Skeletal muscle tissue (tissue), 4 donors: ENCODE measurements around the gene COQ7. TPM values are rescaled to one million over a fixed set of nuclear protein-coding genes. Genes with fewer than 3 reads are reported as not detected.

Experiments used
- H3K27ac ChIP-seq: one replicate; pipeline ENCODE4 v1.7.0; 2013; ENCODE audit warnings: mild to moderate bottlenecking, low read depth, low read length, inconsistent platforms
- H3K27me3 ChIP-seq, 3 donors: one replicate each; pipeline ENCODE4 v1.7.0; 2013; ENCODE audit warnings: low read length in 3 of 3; ENCODE audit not compliant: control insufficient read depth in 3 of 3, insufficient read depth in 3 of 3
- H3K36me3 ChIP-seq, 3 donors: one replicate each; pipeline ENCODE4 v1.7.0; 2013; ENCODE audit warnings: low read length in 3 of 3; ENCODE audit not compliant: control insufficient read depth in 3 of 3, insufficient read depth in 3 of 3
- H3K4me1 ChIP-seq, 3 donors: one replicate each; pipeline ENCODE4 v1.7.0; 2013; ENCODE audit warnings: low read length in 3 of 3, mild to moderate bottlenecking in 3 of 3; ENCODE audit not compliant: control insufficient read depth in 3 of 3, insufficient read depth in 3 of 3
- H3K4me3 ChIP-seq, 3 donors: one replicate each; pipeline ENCODE4 v1.7.0; 2013; ENCODE audit warnings: low read length in 3 of 3
- H3K9ac ChIP-seq, 3 donors: one replicate each; pipeline ENCODE4 v1.7.0; 2013; ENCODE audit warnings: low read length in 3 of 3, mild to moderate bottlenecking in 3 of 3, moderate library complexity in 2 of 3, low read depth in 1 of 3
- H3K9me3 ChIP-seq, 3 donors: one replicate each; pipeline ENCODE4 v1.7.0; 2013; ENCODE audit warnings: low read length in 3 of 3; ENCODE audit not compliant: control insufficient read depth in 3 of 3
- total RNA-seq: library from RNA; depleted of rRNA; stranded (reverse); fragments of >200 nt; gene quantifications from one replicate; pipeline ENCODE4 v1.2.3, GENCODE V29; 2014
- donor health status: Osteomylitis.

COQ7 gene
- total RNA-seq, result 25.1 TPM

GRCh38 chr16:19067349-19068236 is at the start of gene COQ7:
TSS of gene COQ7 (plus strand) at chr16:19067614. CDS start at chr16:19067665, 51 bp downstream.
- peaks cover 5 to 12% (median 9%) of the 10 kb centered on the region in 3 donors for H3K36me3 ChIP-seq
- H3K4me3 ChIP-seq, result peak within 1 kb of the TSS; percentile 78 to 96 (median 96)
- H3K9ac ChIP-seq, result peak within 1 kb of the TSS; percentile 84 to 99 (median 98)
- H3K27ac ChIP-seq, result peak within 1 kb of the TSS; percentile 99
- H3K9me3 ChIP-seq, result no peaks in the 10 kb centered on the region
- peaks cover 0 to 8% (median 2%) of the 10 kb centered on the region in 3 donors for H3K4me1 ChIP-seq
- no peaks in the 10 kb centered on the region for H3K27me3 ChIP-seq

DNA sequence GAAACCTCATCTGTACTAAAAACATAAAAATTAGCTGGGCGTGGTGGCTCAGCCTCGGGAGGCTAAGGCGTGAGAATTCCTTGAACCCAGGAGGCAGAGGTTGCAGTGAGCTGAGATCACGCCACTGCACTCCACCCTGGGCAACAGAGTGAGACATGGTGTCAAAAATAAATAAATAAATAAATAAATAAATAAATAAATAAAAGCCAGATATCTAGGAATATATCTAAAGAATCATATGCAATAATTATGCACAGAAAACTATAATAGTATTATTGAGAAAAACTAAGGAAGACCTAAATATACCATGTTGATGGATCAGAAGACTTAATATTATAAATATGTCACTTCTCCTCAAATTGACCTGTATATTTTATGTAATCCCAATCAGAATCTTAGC is 46.7 kb upstream of the COQ7 start:
- Histone ChIP-seq H3K9me3 (no peaks in the 10 kb centered on the region), H3K4me3 (no peak overlapping the region), H3K9ac (no peak overlapping the region), H3K27ac (no peak overlapping the region), H3K27me3 (no peaks in the 10 kb centered on the region), H3K36me3 (no peaks in the 10 kb centered on the region), H3K4me1 (no peaks in the 10 kb centered on the region)

DNA sequence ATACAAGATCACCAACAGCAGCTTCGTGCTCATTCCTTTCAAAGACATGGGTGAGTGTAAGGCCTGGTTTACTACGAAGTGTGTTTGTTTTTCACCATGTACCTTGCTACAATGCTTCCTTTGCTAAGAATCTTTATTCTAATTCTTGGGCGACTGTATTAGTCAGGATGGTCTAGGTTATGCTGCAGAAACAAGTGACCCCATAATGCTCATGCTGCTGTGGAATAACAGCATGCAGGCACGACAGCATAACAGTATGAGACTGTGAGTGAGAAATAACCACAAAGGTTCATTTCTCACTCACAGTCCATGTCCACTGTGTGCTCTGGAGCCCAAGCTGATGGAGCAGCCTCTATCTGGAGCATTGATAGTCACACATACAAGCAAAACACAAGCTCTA is 45.7 kb upstream of the COQ7 start:
- Histone ChIP-seq H3K9me3 (no peaks in the 10 kb centered on the region), H3K36me3 (no peaks in the 10 kb centered on the region), H3K27ac (no peak overlapping the region), H3K4me1 (no peaks in the 10 kb centered on the region), H3K4me3 (no peak overlapping the region), H3K9ac (no peak overlapping the region), H3K27me3 (no peaks in the 10 kb centered on the region)

DNA sequence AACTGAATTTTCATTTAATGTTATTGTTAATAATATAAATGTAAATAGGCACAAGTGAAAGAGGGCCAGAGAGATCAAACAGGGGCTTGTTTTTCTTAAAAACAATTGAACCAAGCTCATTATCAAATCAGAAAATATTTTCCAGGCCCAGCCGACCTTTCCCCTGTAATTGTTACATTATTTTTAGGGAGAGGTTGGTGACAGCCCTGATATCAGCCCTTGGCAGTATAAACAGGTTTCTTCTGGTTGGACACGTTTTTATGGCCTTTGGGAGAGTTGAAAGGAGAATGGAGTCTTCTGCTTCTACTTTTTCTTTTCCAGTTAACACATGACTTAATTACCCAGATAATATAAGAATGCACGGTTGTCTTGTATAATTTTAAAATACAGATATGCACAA is 40.0 kb upstream of the COQ7 start:
- H3K9me3 ChIP-seq, result no peaks in the 10 kb centered on the region
- no peaks in the 10 kb centered on the region for H3K27me3 ChIP-seq
- no peak overlapping the region for H3K9ac ChIP-seq

DNA sequence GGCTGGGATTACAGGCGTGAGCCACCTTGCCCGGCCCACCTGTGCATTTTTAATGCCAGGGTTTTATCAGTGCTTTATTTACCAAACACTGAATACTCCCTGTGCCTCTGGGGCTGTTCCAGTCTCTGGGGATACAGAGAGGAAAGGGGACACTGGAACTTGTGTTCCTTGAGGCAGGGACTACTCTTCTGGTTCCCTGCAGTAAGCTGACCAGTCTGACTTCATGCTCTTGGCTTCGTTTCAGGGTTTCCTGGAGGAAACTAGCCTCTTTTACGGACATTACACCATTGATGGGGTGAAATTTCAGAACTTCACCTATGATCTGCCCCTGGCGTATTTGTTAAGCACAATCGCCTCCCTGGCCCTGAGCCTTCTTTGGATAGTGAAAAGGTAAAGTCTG is 37.4 kb upstream of the COQ7 start:
- Histone ChIP-seq H3K9me3 (no peaks in the 10 kb centered on the region), H3K4me1 (peaks cover 0 to 2% (median 0%) of the 10 kb centered on the region in 3 donors), H3K27ac (no peak overlapping the region), H3K4me3 (no peak overlapping the region), H3K9ac (no peak overlapping the region), H3K27me3 (no peaks in the 10 kb centered on the region), H3K36me3 (no peaks in the 10 kb centered on the region)

More for the DNA sequence above, 40.0 kb upstream of the COQ7 start:
- Histone ChIP-seq H3K27ac (no peak overlapping the region), H3K36me3 (no peaks in the 10 kb centered on the region), H3K4me3 (no peak overlapping the region), H3K4me1 (peaks cover 0 to 2% (median 0%) of the 10 kb centered on the region in 3 donors)

DNA sequence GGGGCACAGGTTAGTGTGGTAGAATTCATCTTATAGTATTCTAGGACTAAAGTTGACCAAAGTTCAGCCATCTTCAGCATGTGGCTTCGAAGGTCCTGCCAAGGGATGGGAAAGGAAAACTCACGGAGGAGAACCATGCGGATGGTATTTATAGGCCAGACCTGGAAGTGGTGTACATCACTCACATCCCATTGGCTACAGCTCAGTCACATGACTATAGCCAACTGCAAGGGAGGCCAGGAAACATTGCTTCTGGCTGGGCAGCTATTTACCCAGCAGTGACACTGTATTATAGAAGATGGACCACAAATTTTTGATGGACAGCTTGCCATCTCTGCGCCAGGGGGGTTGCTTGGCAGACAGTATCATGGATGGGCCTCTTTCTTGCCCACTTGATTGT is 35.7 kb upstream of the COQ7 start:
- H3K4me1 ChIP-seq, result peaks cover 0 to 2% (median 0%) of the 10 kb centered on the region in 3 donors
- peaks cover 0 to 2% (median 0%) of the 10 kb centered on the region in 3 donors for H3K9me3 ChIP-seq
- H3K4me3 ChIP-seq, result no peak overlapping the region
- H3K9ac ChIP-seq, result no peak overlapping the region
- no peaks in the 10 kb centered on the region for H3K27me3 ChIP-seq
- H3K27ac ChIP-seq, result no peak overlapping the region
- H3K36me3 ChIP-seq, result no peaks in the 10 kb centered on the region

DNA sequence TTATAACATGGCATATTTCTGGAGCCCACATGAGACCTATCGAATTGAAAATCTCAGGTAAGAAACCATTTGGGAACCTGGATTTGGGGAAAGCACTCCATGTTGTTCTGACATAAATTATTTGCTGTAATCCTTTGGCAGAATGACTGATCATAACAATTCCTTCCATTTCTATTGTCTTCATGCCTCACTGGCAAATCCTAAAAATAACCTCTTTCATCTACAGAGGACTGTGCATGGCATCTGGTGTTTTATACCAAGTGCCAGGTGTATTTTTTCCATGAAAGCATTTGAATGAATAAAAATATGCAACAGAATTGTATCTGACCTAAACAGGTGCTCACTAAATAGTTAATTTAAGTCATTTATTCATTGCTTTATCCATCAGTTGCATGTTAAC is 33.7 kb upstream of the COQ7 start:
- Histone ChIP-seq H3K36me3 (no peaks in the 10 kb centered on the region), H3K9me3 (peaks cover 0 to 2% (median 0%) of the 10 kb centered on the region in 3 donors), H3K4me1 (peaks cover 0 to 2% (median 0%) of the 10 kb centered on the region in 3 donors), H3K9ac (no peak overlapping the region), H3K27ac (no peak overlapping the region), H3K4me3 (no peak overlapping the region), H3K27me3 (no peaks in the 10 kb centered on the region)

GRCh38 chr16:19040400-19040799 is 27.0 kb upstream of the COQ7 start:
- Histone ChIP-seq H3K27ac (no peak overlapping the region), H3K4me1 (no peaks in the 10 kb centered on the region), H3K27me3 (no peaks in the 10 kb centered on the region), H3K36me3 (no peaks in the 10 kb centered on the region), H3K9me3 (peaks cover 0 to 2% (median 0%) of the 10 kb centered on the region in 3 donors), H3K4me3 (no peak overlapping the region), H3K9ac (no peak overlapping the region)

GRCh38 chr16:19044769-19045168 is 22.6 kb upstream of the COQ7 start:
- Histone ChIP-seq H3K9me3 (no peaks in the 10 kb centered on the region), H3K4me3 (no peak overlapping the region), H3K4me1 (no peaks in the 10 kb centered on the region), H3K9ac (no peak overlapping the region), H3K36me3 (no peaks in the 10 kb centered on the region), H3K27ac (no peak overlapping the region), H3K27me3 (no peaks in the 10 kb centered on the region)

- Histone ChIP-seq H3K9ac (no peak overlapping the region), H3K9me3 (no peaks in the 10 kb centered on the region), H3K4me1 (no peaks in the 10 kb centered on the region), H3K27me3 (no peaks in the 10 kb centered on the region), H3K4me3 (no peak overlapping the region), H3K27ac (no peak overlapping the region), H3K36me3 (no peaks in the 10 kb centered on the region)
Observed at GRCh38 chr16:19046062-19046461, 21.4 kb upstream of the COQ7 start.
